ENCODE results near the gene ANXA6.

The ANXA6 gene

GRCh38 chr5:151130922-151131891 lies 26.4 kb downstream of the ANXA6 start:
- DNase-seq (ENCODE audit: low read depth in 2 of 2), result no peak

DNA sequence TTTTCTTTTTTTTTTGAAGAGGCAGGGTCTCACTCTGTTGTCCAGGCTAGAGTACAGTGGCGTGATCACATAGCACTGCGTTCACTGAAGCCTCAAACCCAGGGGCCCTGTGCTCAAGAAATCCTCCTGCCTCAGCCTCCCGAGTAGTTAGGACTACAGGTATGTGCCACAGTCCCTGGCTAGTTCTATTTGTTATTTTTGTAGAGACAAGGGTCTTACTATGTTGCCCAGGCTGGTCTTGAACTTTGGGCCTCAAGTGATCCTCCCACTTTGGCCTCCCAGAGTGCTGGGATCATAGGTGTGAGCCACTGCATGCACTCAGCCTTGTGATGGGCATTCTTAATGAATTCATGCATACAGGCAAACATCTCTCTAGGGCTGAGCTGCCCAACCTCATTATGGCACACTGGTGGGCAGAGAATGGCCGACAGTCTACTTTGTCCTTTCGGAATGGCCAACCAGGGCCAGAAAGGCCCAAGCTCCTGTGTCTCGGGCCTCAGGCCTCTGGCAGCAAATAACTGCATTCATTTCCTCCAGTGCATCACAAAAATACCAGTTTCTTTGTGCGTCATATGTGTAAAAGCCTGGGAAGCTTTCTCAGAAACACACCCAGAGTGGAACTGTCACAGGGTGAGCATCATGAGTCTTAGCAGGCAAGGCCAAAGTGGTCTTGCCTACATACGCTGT lies 27.2 kb downstream of the ANXA6 start:
- no peak for DNase-seq (ENCODE audit: low read depth in 2 of 2)

- no peak for DNase-seq (ENCODE audit: low read depth in 2 of 2)
Measured at GRCh38 chr5:151128817-151129216, 28.8 kb downstream of the ANXA6 start.

DNA sequence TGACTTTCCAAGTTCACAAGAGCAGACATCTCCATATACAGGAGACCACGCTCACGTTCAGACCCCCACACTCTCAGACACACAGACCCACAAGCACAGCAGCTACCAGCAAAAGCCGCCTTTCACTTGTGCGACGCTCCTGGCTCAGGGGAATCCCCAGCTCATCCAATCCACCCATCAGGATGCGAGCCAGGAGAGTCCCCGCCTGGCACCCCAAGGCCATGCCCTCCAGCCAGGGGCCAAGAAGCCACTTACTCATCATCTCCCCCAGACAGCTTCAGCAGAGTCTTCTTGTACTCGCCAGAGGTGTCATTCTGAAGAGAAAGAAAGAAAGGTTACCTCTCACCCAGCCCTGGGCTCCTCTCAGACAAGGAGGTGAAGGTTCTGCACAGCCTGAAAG lies 29.7 kb downstream of the ANXA6 start:
- DNase-seq (ENCODE audit: low read depth in 2 of 2), result no peak

GRCh38 chr5:151126199-151126645 lies 31.4 kb downstream of the ANXA6 start:
- DNase-seq (ENCODE audit: low read depth in 2 of 2), result peak in 1 of 2 donors; percentile 25

GRCh38 chr5:151125421-151125820 lies 32.2 kb downstream of the ANXA6 start:
- no peak for DNase-seq (ENCODE audit: low read depth in 2 of 2)

DNA sequence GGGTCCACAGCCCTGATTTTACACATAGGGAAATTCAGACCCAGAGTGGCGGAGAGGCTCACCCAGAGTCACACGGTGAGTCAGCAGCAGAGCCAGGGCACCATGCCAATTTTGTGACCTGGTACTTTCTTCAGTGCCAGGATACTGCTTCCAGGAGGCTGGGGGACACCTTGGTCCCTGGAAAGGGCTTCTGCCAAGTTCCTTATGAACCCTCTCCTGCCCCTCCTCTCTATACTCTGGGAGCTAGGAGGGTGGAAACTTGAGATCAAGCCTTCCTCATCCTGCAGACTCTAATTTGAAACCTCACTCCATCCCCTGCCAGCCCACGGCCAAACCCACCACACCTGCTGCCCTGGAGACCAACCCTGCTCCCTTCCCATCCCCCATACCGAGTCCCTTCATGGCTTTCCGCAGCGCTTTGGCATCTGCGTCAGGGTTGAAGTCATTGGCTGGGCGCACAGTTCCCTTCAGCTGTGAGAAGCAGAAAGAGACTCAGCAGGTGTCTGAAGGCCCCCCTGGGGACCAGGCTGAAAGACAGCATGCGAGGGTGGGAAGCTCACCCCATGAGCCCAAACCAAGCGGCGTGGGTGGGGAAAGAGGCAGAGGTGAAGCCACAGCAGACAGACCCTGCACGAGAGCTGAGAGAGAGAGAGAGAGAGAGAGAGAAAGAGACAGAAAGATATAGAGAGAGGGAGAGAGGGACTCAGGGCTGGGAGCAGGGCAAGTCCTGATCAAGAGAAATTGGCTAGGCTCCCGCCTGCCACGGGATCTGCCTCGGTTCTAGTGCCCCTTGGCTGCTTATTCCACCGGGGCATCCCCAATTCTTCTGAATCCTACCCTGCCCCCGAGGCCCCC lies 33.5 kb downstream of the ANXA6 start:
- peak; percentile 45 to 52 for DNase-seq (ENCODE audit: low read depth in 2 of 2)

DNA sequence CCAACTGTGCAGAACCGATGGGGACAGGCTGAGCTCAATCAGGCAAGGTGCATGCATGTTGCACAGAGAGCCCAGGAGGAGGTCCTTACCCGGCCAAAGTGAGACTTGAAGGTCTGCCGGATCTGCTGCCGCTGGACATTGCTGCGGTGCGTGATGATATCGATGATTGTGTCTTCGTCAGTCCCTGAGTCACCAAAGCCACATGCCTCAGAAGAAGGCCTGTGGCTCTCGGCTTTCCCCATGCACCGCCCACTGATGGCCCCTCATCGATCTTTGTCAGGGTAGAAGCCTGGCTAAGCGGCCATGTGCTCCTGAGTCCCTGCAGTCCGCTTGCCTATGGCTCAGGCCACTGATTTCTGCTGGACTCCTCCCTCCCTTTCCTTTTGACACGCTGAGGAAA lies 34.8 kb downstream of the ANXA6 start:
- no peak for DNase-seq (ENCODE audit: low read depth in 2 of 2)

- no peak for DNase-seq (ENCODE audit: low read depth in 2 of 2)
Measured at GRCh38 chr5:151121665-151122064, 35.9 kb downstream of the ANXA6 start.

- DNase-seq (ENCODE audit: low read depth in 2 of 2), result no peak
Measured at GRCh38 chr5:151121095-151121494, 36.5 kb downstream of the ANXA6 start.

GRCh38 chr5:151118913-151119575 lies 38.5 kb downstream of the ANXA6 start:
- no peak for DNase-seq (ENCODE audit: low read depth in 2 of 2)

DNA sequence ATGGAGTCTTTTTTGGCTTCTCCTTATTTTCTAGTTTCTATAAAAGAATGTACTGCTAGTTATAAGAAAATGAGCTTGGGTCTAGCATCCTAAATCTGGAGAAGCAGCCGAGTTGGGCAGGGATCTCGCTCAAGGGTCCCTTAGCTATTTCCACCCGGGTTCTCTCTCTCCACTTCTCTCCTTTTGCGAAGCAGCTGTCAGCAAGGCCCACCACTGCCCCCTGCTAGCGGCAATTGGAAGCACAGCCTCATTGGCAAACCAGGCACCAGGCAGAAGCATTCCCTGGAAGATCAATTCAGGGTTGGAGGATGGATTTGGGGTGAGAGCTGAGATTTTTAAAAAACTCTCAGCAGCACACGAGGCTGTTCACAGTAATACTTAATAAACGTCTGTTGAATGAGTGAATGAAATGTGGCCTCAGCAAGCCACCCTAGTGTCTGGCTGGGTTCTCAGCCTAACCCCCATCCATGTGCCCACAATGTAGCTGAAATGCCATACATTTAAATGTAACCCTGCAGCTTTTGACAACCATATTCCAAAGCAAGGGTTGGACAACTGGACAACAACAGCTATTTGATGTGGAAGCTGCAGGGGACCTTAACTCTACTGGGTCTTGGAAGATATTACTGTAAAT lies 42.2 kb downstream of the ANXA6 start:
- DNase-seq (ENCODE audit: low read depth in 2 of 2), result peak; percentile 48 to 54

DNA sequence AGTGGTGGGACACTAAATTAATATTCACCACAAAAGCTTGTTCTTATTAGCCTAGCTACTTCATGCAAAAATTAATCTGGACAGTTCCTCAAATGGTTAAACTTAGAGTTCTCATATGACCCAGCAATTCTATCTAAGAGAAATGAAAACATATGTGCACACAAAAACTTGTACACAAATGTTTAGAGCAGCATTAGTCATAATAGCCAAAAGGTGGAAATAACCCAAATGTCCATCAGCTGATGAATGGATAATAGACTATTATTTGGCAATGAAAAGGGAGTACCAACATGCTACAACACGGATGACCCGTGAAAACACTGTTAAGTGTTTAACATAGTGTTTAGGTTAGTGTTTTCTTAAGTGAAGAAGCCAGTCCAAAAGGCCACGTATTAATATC lies 43.9 kb downstream of the ANXA6 start:
- DNase-seq (ENCODE audit: low read depth in 2 of 2), result no peak

GRCh38 chr5:151110992-151111391 lies 46.6 kb downstream of the ANXA6 start:
- DNase-seq (ENCODE audit: low read depth in 2 of 2), result no peak

- no peak for DNase-seq (ENCODE audit: low read depth in 2 of 2)
Measured at GRCh38 chr5:151110122-151110681, 47.4 kb downstream of the ANXA6 start.

DNA sequence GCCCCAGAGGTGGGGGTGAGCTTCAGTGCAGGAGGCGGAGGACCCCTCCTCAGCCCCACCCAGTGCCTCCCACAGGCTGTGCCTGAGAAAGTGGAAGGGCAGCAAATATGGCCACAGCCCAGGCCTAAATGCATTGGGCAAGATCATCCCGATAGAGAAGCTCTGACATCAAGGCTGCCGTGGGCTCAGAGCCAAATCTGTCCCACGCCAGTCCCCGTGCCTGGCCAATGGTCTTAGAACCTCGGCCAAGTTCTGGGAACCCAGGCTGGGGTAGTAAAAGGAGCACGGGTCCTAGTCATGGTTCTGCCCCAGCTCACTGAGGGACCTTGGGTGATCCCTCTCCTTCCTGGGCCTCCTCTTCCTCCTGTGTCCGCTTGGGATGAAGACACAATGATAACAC lies 49.0 kb downstream of the ANXA6 start:
- no peak for DNase-seq (ENCODE audit: low read depth in 2 of 2)

DNA sequence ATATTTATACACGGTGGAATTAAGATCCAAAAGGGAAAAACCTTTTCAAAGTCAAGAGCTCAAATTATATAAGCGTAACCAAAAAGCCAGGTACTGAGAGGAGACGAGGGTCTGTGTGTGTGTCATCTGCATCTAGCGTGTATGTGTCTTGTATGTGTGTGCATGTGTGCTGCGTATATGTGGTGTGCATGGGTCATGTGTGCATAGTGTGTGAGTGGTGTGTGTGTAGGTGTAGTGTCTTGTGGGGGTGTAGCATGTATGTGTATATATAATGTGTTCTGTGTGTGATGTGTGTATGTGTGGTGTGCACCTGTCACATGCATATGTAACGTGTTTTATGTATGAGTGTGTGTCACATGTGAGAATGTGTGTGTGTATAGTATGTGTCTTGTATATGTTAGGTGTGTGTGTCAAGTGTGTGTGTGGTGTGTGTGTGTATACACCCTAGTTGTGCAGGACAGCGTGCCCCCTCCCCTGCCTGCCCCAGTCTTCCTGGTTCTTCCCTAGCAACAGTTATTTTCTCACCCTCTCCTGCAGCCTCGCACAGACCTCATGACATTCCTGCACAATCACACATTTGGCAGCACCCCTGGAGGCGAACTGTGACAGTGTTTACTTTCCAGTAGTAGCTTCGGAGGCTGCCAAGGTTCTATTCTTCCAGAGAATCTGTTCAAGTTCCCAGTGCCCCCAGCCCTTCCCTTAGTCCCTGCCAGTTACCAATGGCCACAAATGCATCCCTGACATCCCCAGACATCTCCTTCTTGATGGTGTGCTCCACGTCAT lies 49.6 kb downstream of the ANXA6 start:
- no peak for DNase-seq (ENCODE audit: low read depth in 2 of 2)

DNA sequence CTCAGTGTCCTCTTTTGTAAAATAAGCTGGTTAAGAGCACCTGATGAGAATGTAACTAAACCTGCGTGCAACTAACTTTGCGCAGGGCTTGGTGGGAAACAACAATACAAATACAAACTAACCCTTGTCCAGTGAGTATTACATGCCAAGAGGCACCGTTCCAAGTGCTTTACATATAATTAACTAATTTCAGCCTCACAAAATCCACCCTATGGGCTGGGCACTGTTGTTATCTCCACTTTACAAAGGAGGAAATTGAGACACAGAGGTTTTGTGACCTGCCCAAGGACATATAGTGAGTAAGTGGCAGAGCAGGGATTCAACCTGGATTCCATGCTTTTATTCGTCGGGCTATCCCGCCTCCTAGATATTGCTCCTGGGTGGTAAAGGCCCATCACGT lies 50.5 kb downstream of the ANXA6 start:
- no peak for DNase-seq (ENCODE audit: low read depth in 2 of 2)

GRCh38 chr5:151106509-151106908 lies 51.1 kb downstream of the ANXA6 start:
- DNase-seq (ENCODE audit: low read depth in 2 of 2), result no peak

DNA sequence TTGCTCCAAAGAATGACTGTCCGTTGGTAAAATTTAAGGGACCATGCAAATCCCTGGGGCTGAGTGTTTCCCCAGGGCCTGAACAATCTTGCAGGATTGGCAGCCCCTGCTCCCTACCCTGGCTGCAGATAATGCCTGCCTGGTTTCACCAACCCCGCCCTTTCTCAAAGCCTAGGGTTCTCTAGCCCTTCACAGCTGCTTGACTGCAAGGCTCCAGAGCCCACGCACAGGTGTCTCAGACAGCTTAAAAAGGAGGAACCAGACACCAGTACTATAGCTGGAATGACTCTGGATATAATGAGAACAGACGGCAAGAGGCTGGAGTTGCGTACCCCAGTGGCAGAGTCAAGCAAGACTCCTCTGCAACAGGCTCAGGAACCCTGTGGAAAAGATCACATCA lies 51.5 kb downstream of the ANXA6 start:
- no peak for DNase-seq (ENCODE audit: low read depth in 2 of 2)

Data from activated CD8-positive, alpha-beta memory T cell treated with anti-CD3 and anti-CD28 coated beads for 4 hours (primary cell).